ENCODE results near the gene SLC29A3. TPM values are rescaled to one million over a fixed set of nuclear protein-coding genes. Genes with fewer than 3 reads are reported as not detected.

The SLC29A3 gene
- total and polyA plus RNA-seq, 7 donors, result 0.64 to 2.2 (median 0.81) TPM

- H3K4me3 ChIP-seq, result no peak overlapping the region
- no peak overlapping the region for H3K27ac ChIP-seq
- intact Hi-C loops (cut with DNase I), result no loop called here
- H3K36me3 ChIP-seq (ENCODE audit: insufficient read depth in 1 of 2, low read depth in 1 of 2), result no peaks in the 10 kb centered on the region
- no peak for DNase-seq
- H3K9me3 ChIP-seq, result no peaks in the 10 kb centered on the region
- WGBS, 3 donors, result 75 to 81% (median 81%) methylated on average over 4 of the region's 4 CpGs
- ATAC-seq, result no peak
- TF ChIP-seq CTCF (IDR thresholded peaks at IDR 0.05), result no peak
- peaks cover 4% of the 10 kb centered on the region for H3K4me1 ChIP-seq
- no peaks in the 10 kb centered on the region for H3K27me3 ChIP-seq (ENCODE audit: insufficient read depth in 3 of 3, low read length in 2 of 3)
Measured at GRCh38 chr10:71330789-71331404, 11.8 kb downstream of the SLC29A3 start.

- ATAC-seq, result no peak
- Histone ChIP-seq H3K27me3 (ENCODE audit: insufficient read depth in 3 of 3, low read length in 2 of 3) (no peaks in the 10 kb centered on the region), H3K9me3 (no peaks in the 10 kb centered on the region), H3K36me3 (ENCODE audit: insufficient read depth in 1 of 2, low read depth in 1 of 2) (no peaks in the 10 kb centered on the region), H3K4me3 (no peak overlapping the region), H3K4me1 (no peaks in the 10 kb centered on the region), H3K27ac (no peak overlapping the region)
- intact Hi-C loops (cut with DNase I), result no loop called here
- no peak for DNase-seq
- TF ChIP-seq CTCF (IDR thresholded peaks at IDR 0.05), result no peak
- 41 to 44% (median 44%) methylated on average over 4 of the region's 4 CpGs for WGBS, 3 donors
Measured at GRCh38 chr10:71331736-71332135, 12.7 kb downstream of the SLC29A3 start.

GRCh38 chr10:71332466-71332865 is 13.4 kb downstream of the SLC29A3 start:
- Histone ChIP-seq H3K27me3 (ENCODE audit: insufficient read depth in 3 of 3, low read length in 2 of 3) (no peaks in the 10 kb centered on the region), H3K4me1 (no peaks in the 10 kb centered on the region), H3K9me3 (no peaks in the 10 kb centered on the region), H3K4me3 (no peak overlapping the region), H3K36me3 (ENCODE audit: insufficient read depth in 1 of 2, low read depth in 1 of 2) (no peaks in the 10 kb centered on the region), H3K27ac (no peak overlapping the region)
- no peak for DNase-seq
- intact Hi-C loops (cut with DNase I), result no loop called here
- ATAC-seq, result no peak
- WGBS, 3 donors, result 67 to 82% (median 72%) methylated on average over 5 of the region's 5 CpGs
- no peak for TF ChIP-seq CTCF (IDR thresholded peaks at IDR 0.05)

GRCh38 chr10:71333129-71333887 is 14.2 kb downstream of the SLC29A3 start:
- DNase-seq, result no peak
- H3K4me3 ChIP-seq, result no peak overlapping the region
- no peaks in the 10 kb centered on the region for H3K9me3 ChIP-seq
- H3K27ac ChIP-seq, result no peak overlapping the region
- no peaks in the 10 kb centered on the region for H3K4me1 ChIP-seq
- intact Hi-C loops (cut with DNase I), result no loop called here
- WGBS, 3 donors, result 73 to 82% (median 81%) methylated on average over 9 of the region's 9 CpGs
- H3K27me3 ChIP-seq (ENCODE audit: insufficient read depth in 3 of 3, low read length in 2 of 3), result no peaks in the 10 kb centered on the region
- ATAC-seq, result no peak
- TF ChIP-seq CTCF (IDR thresholded peaks at IDR 0.05), result no peak
- H3K36me3 ChIP-seq (ENCODE audit: insufficient read depth in 1 of 2, low read depth in 1 of 2), result no peaks in the 10 kb centered on the region

Measured in psoas muscle (tissue), 8 donors.